GF-D8 (cell line): Measurements from ENCODE around the gene TMEM179.

ENCODE experiments used
- DNase-seq: peaks from one replicate; lab custom pipeline; 2025; lab: John Stamatoyannopoulos, UW

TMEM179 gene

GRCh38 chr14:104598910-104599273, 5.7 kb downstream of the TMEM179 start:
- DNase-seq = no peak

GRCh38 chr14:104598039-104598909, 6.3 kb downstream of the TMEM179 start:
- no peak for DNase-seq

GRCh38 chr14:104597576-104597975, 7.0 kb downstream of the TMEM179 start:
- no peak for DNase-seq

GRCh38 chr14:104596927-104597351, 7.6 kb downstream of the TMEM179 start:
- DNase-seq = no peak

- no peak for DNase-seq
These were observed 8.1 kb downstream of the TMEM179 start for GRCh38 chr14:104596451-104596918.

GRCh38 chr14:104595911-104596450, 8.6 kb downstream of the TMEM179 start:
- no peak for DNase-seq

- no peak for DNase-seq
These were observed 9.4 kb downstream of the TMEM179 start for GRCh38 chr14:104595116-104595675.

- DNase-seq = no peak
These were observed 10.1 kb downstream of the TMEM179 start for GRCh38 chr14:104594310-104595046.

- DNase-seq = no peak
These were observed 10.8 kb downstream of the TMEM179 start for GRCh38 chr14:104593710-104594136.

GRCh38 chr14:104593241-104593701, 11.3 kb downstream of the TMEM179 start:
- no peak for DNase-seq

GRCh38 chr14:104592785-104593184, 11.8 kb downstream of the TMEM179 start:
- DNase-seq = no peak

- no peak for DNase-seq
These were observed 12.3 kb downstream of the TMEM179 start for GRCh38 chr14:104592292-104592672.

GRCh38 chr14:104591506-104592291, 12.9 kb downstream of the TMEM179 start:
- no peak for DNase-seq

- no peak for DNase-seq
These were observed 13.5 kb downstream of the TMEM179 start for GRCh38 chr14:104591031-104591430.

GRCh38 chr14:104590240-104590965, 14.2 kb downstream of the TMEM179 start:
- no peak for DNase-seq

- no peak for DNase-seq
These were observed 15.0 kb downstream of the TMEM179 start for GRCh38 chr14:104589338-104590195.

GRCh38 chr14:104588066-104588857, 16.3 kb downstream of the TMEM179 start:
- DNase-seq = no peak

- DNase-seq = no peak
These were observed 16.9 kb downstream of the TMEM179 start for GRCh38 chr14:104587641-104588040.
